ENCODE data around the gene STX12. TPM values are rescaled to one million over a fixed set of nuclear protein-coding genes. Genes with fewer than 3 reads are reported as not detected.
"Not testable (repeated sequence)": the region's sequence is repeated elsewhere in the genome, so short reads cannot be mapped to it uniquely, and the experiment has no call there.

Gene STX12
- total and polyA plus RNA-seq, 5 donors from 2014 or later = 10.2 to 26.8 (median 12.8) TPM

DNA sequence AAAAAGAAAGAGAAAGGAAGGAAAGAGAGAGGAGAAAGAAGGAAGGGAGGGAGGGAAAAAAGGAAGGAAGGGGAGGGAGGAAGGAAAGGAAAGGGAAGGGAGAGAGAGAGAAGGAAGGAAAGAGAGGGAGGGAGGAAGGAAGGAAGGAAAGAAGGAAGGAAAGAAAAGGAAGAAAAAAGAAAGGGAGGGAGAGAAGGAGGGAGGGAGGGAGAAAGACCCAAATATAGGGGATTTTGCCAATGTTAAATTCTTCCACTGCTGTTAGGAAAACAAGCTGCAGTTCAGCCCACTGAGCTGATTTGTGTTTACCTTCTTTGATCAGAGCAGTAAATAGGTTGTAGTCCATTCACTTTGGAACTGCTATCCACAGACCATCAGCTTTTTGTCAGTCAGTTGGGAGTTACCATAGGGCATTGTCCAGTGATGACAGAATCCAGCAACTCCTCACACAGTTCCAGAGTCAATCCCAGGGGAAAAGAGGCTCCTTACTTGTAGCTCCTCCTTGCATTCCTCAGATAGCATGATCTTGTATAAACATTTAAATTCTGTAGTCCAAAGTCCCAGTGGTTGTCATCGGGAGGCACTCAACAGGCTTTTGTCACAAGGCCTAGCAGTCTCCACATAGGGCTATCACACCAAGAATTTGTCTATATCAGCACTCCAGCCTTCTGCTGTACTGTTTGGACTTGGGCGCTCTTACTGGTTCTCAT lies 44.1 kb downstream of the STX12 start:
- Histone ChIP-seq H3K4me1 (ENCODE audit: control insufficient read depth, insufficient read depth, low read length, poor library complexity, severe bottlenecking) (no peaks in the 10 kb centered on the region), H3K27ac (ENCODE audit: insufficient read depth, low read length, poor library complexity, severe bottlenecking) (no peak overlapping the region), H3K27me3 (ENCODE audit: control insufficient read depth, insufficient read depth, low read length) (no peaks in the 10 kb centered on the region), H3K36me3 (ENCODE audit: control insufficient read depth, insufficient read depth, low read length) (peaks cover 63% of the 10 kb centered on the region), H3K9me3 (ENCODE audit: control insufficient read depth in 2 of 2, low read length in 2 of 2) (no peaks in the 10 kb centered on the region), H3K4me3 (ENCODE audit: low read depth, low read length) (no peak overlapping the region)
- Mint-ChIP-seq H3K9me3 (no peaks in the 10 kb centered on the region), H3K27me3 (no peaks in the 10 kb centered on the region), H3K27ac (peak overlapping the region in 1 of 3 donors; percentile 81), H3K4me3 (no peak overlapping the region), H3K4me1 (peaks cover 0 to 2% (median 0%) of the 10 kb centered on the region in 4 donors), H3K36me3 (peaks cover 35% of the 10 kb centered on the region)
- DNase-seq = no peak
- ATAC-seq (ENCODE audit: low read depth in 2 of 2) = no peak

DNA sequence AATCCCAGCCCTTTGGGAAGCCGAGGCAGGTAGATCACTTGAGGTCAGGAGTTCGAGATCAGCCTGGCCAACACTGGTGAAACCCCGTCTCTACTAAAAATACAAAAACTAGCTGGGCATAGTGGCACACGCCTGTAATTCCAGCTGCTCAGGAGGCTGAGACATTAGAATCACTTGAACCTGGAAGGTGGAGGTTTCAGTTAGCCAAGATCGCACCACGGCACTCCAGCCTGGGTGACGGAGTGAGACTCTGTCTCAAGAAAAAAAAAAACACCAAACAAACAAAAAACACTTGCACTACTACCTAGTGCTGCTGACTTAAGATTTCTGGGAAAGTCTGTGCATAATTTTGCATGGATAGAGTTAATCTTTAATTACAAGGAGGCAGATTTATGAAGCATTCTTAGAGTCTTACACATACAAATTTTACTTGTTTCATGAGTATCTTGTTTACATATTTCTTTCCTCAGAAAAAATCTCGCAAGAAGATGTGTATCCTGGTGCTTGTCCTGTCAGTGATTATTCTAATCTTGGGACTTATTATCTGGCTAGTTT lies 48.8 kb downstream of the STX12 start:
- no peak for DNase-seq
- H3K4me1 Mint-ChIP-seq = no peaks in the 10 kb centered on the region
- no peaks in the 10 kb centered on the region for H3K27me3 ChIP-seq (ENCODE audit: control insufficient read depth, insufficient read depth, low read length)
- no peaks in the 10 kb centered on the region for H3K9me3 Mint-ChIP-seq
- H3K36me3 Mint-ChIP-seq = peaks cover 29% of the 10 kb centered on the region
- no peak overlapping the region for H3K4me3 ChIP-seq (ENCODE audit: low read depth, low read length)
- H3K36me3 ChIP-seq (ENCODE audit: control insufficient read depth, insufficient read depth, low read length) = peaks cover 46% of the 10 kb centered on the region
- no peaks in the 10 kb centered on the region for H3K27me3 Mint-ChIP-seq
- no peaks in the 10 kb centered on the region for H3K4me1 ChIP-seq (ENCODE audit: control insufficient read depth, insufficient read depth, low read length, poor library complexity, severe bottlenecking)
- no peak for ATAC-seq (ENCODE audit: low read depth in 2 of 2)
- peak overlapping the region in 1 of 3 donors; percentile 1 for H3K27ac Mint-ChIP-seq
- H3K9me3 ChIP-seq (ENCODE audit: control insufficient read depth in 2 of 2, low read length in 2 of 2) = no peaks in the 10 kb centered on the region
- no peak overlapping the region for H3K27ac ChIP-seq (ENCODE audit: insufficient read depth, low read length, poor library complexity, severe bottlenecking)
- no peak overlapping the region for H3K4me3 Mint-ChIP-seq

DNA sequence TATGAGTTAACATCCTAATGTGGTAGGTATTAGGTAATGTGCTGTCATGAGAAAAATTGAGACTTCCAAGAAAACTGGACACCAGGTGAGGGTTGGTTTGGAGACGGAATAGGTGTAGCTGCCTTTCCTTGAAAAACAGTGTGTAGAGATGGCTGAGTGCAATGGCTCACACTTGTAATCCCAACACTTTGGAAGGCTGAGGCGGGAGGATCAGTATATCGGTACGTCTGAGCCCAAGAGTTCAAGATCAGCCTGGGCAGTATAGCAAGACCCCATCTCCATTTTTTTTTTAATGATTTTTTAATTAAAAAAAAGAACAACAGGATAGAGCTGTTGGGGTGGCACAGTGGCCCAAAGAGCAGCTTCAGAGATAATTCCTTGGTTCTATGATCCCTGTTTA lies 50.8 kb downstream of the STX12 start:
- no peaks in the 10 kb centered on the region for H3K9me3 ChIP-seq (ENCODE audit: control insufficient read depth in 2 of 2, low read length in 2 of 2)
- no peak overlapping the region for H3K4me3 Mint-ChIP-seq
- H3K4me3 ChIP-seq (ENCODE audit: low read depth, low read length) = no peak overlapping the region
- no peak for ATAC-seq (ENCODE audit: low read depth in 2 of 2)
- H3K4me1 Mint-ChIP-seq = no peaks in the 10 kb centered on the region
- peaks cover 21% of the 10 kb centered on the region for H3K36me3 Mint-ChIP-seq
- H3K36me3 ChIP-seq (ENCODE audit: control insufficient read depth, insufficient read depth, low read length) = peaks cover 30% of the 10 kb centered on the region
- H3K27me3 ChIP-seq (ENCODE audit: control insufficient read depth, insufficient read depth, low read length) = no peaks in the 10 kb centered on the region
- DNase-seq = no peak
- no peaks in the 10 kb centered on the region for H3K27me3 Mint-ChIP-seq
- H3K9me3 Mint-ChIP-seq = no peaks in the 10 kb centered on the region
- H3K27ac ChIP-seq (ENCODE audit: insufficient read depth, low read length, poor library complexity, severe bottlenecking) = no peak overlapping the region
- H3K27ac Mint-ChIP-seq = no peak overlapping the region
- H3K4me1 ChIP-seq (ENCODE audit: control insufficient read depth, insufficient read depth, low read length, poor library complexity, severe bottlenecking) = no peaks in the 10 kb centered on the region

DNA sequence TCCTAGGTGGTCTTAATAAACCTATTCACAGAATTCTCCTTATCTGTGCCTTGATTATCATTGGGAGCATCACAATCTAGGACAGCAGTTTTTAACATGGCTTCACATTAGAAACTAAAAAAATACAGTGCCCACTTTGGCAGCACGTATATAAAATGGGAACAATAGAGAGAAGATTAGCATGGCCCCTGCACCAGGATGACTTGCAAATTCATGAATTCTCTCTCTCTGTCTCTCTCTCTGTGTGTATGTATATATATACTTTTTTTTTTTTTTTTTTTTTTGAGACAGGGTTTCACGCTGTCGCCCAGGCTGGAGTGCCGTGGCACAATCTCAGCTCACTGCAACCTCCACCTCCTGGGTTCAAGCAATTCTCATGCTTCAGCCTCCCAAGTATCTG lies 51.4 kb downstream of the STX12 start:
- Histone ChIP-seq H3K4me1 (ENCODE audit: control insufficient read depth, insufficient read depth, low read length, poor library complexity, severe bottlenecking) (no peaks in the 10 kb centered on the region), H3K27ac (ENCODE audit: insufficient read depth, low read length, poor library complexity, severe bottlenecking) (no peak overlapping the region), H3K9me3 (ENCODE audit: control insufficient read depth in 2 of 2, low read length in 2 of 2) (no peaks in the 10 kb centered on the region), H3K27me3 (ENCODE audit: control insufficient read depth, insufficient read depth, low read length) (no peaks in the 10 kb centered on the region), H3K4me3 (ENCODE audit: low read depth, low read length) (no peak overlapping the region), H3K36me3 (ENCODE audit: control insufficient read depth, insufficient read depth, low read length) (peaks cover 24% of the 10 kb centered on the region)
- no peaks in the 10 kb centered on the region for H3K9me3 Mint-ChIP-seq
- H3K36me3 Mint-ChIP-seq = peaks cover 18% of the 10 kb centered on the region
- no peaks in the 10 kb centered on the region for H3K4me1 Mint-ChIP-seq
- H3K27ac Mint-ChIP-seq = no peak overlapping the region
- no peaks in the 10 kb centered on the region for H3K27me3 Mint-ChIP-seq
- no peak for ATAC-seq (ENCODE audit: low read depth in 2 of 2)
- no peak overlapping the region for H3K4me3 Mint-ChIP-seq
- no peak for DNase-seq

DNA sequence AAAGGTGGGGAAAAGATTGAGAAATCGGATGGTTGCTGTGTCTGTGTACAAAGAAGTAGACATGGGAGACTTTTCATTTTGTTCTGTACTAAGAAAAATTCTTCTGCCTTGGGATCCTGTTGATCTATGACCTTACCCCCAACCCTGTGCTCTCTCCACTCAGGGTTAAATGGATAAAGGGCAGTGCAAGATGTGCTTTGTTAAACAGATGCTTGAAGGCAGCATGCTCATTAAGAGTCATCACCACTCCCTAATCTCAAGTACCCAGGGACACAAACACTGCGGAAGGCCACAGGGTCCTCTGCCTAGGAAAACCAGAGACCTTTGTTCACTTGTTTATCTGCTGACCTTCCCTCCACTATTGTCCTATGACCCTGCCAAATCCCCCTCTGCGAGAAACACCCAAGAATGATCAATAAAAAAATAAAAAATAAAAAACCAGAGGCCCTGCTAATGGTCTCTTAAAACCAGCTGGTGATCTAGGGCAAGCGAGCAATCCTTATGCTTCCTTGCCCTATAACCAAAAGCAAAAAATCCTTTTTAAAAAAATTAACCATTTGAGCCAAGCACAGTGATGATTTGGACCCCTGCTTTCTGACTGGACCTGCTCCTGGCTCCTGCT lies 56.4 kb downstream of the STX12 start:
- not testable (repeated sequence) for H3K9me3 ChIP-seq (ENCODE audit: control insufficient read depth in 2 of 2, low read length in 2 of 2); H3K27me3 Mint-ChIP-seq; H3K36me3 Mint-ChIP-seq; H3K27ac ChIP-seq (ENCODE audit: insufficient read depth, low read length, poor library complexity, severe bottlenecking); H3K9me3 Mint-ChIP-seq; DNase-seq; H3K27me3 ChIP-seq (ENCODE audit: control insufficient read depth, insufficient read depth, low read length); ATAC-seq (ENCODE audit: low read depth in 2 of 2)
- Histone ChIP-seq H3K4me3 (ENCODE audit: low read depth, low read length) (peak overlapping the region; percentile 92), H3K36me3 (ENCODE audit: control insufficient read depth, insufficient read depth, low read length) (peaks cover 19% of the 10 kb centered on the region), H3K4me1 (ENCODE audit: control insufficient read depth, insufficient read depth, low read length, poor library complexity, severe bottlenecking) (peaks cover 17% of the 10 kb centered on the region)
- Mint-ChIP-seq H3K27ac (peak overlapping the region in 2 of 3 donors; percentile 92 to 94), H3K4me1 (peaks cover 12 to 40% (median 27%) of the 10 kb centered on the region in 4 donors), H3K4me3 (peak overlapping the region; percentile 94 to 98 (median 96))

DNA sequence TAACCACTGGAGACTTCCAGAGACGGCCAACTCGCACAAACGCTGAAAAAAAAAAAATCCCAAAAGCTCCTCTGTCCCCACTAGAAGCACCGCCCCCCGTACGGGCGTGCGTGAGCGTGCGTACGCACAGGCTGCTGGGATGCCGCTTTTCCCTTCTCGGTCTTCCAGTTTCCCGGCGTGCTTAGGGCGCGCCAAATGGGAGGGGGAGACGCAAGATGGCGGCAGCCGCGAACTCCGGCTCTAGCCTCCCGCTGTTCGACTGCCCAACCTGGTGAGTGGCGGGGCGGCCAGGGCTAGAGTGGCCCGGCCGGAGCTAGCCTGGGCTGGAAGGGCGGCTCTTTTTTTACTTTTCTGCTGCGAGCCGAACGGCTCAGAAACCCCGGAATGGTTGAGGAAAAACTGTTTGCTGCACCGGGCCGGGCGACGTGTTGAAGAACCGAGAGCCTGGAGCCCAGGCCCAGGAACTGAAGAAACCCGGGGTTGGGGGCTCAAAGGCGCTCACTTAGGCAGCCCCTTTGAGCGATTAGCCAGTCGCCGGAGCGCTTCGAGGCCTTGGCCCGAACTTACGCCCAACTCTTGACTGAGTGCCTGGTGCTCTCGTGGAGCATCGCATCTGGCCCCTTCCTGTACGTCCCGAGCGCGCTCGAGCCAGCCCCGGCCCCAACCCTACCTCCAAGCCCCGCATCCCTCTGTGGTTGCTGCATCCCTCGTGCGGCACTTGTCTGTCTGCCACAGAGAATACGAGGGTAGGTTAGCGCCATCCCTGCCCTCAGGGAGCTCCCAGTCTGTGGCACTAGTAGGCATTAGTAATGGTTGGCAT lies 57.8 kb downstream of the STX12 start, which contains the start of gene PPP1R8:
PPP1R8 (plus strand) TSS at position 162 of the 820 bp plus-strand sequence; CDS start at position 216, 54 bp downstream.
- peaks cover 17% of the 10 kb centered on the region for H3K4me1 ChIP-seq (ENCODE audit: control insufficient read depth, insufficient read depth, low read length, poor library complexity, severe bottlenecking)
- H3K4me3 ChIP-seq (ENCODE audit: low read depth, low read length) = peak within 1 kb of the TSS; percentile 92
- peaks cover 29% of the 10 kb centered on the region for H3K36me3 ChIP-seq (ENCODE audit: control insufficient read depth, insufficient read depth, low read length)
- peak within 1 kb of the TSS; percentile 89 to 94 (median 92) for H3K27ac Mint-ChIP-seq
- H3K4me1 Mint-ChIP-seq = peaks cover 12 to 54% (median 36%) of the 10 kb centered on the region in 4 donors
- no peaks in the 10 kb centered on the region for H3K9me3 ChIP-seq (ENCODE audit: control insufficient read depth in 2 of 2, low read length in 2 of 2)
- ATAC-seq (ENCODE audit: low read depth in 2 of 2) (peak; percentile 95 to 97), DNase-seq (peak; percentile 75 to 93 (median 81))
- H3K27me3 Mint-ChIP-seq = no peaks in the 10 kb centered on the region
- no peaks in the 10 kb centered on the region for H3K27me3 ChIP-seq (ENCODE audit: control insufficient read depth, insufficient read depth, low read length)
- H3K27ac ChIP-seq (ENCODE audit: insufficient read depth, low read length, poor library complexity, severe bottlenecking) = peak within 1 kb of the TSS; percentile 81
- peak within 1 kb of the TSS; percentile 94 to 98 (median 96) for H3K4me3 Mint-ChIP-seq
- peaks cover 0 to 2% (median 0%) of the 10 kb centered on the region in 7 donors for H3K9me3 Mint-ChIP-seq
- H3K36me3 Mint-ChIP-seq = peaks cover 4% of the 10 kb centered on the region

DNA sequence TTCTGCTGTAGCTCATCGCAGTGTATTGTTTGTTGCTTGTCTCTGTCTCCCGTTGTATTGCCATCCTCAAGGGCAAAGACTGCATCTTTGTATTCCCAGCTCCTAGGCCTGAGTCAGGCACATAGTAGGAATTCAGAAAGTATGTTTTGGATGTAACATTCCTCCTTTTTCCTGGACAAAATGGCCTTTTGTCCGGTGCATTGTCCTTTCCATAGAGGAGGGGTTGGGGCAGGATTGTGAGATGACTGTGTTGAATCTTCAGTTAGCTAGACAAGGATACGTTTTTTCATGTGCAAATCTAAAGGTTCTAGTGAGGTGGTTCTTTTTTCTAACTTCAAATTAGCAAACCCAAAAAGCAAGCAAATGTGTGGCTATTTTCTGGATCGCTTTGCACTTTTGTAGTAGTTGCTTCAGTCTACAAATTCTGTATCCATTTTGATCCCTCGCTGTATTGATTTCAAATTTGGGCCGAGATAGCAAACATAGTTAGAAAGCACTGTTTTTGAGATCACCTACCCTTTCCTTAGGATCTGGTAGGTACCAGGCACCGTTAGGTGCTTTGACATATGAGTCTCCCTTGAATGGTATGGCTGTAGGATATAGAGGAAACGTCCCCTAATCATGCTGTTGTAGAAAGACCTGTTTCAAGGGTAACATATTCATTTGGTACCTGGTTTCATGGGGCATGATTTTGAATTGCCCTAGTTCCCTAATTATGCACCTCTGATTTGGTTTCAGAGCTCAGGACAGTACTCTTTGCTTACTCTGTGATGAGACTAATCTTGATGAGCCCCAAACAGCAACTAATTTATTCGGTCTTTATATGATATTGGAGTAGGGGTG lies 58.8 kb downstream of the STX12 start:
- Histone ChIP-seq H3K9me3 (ENCODE audit: control insufficient read depth in 2 of 2, low read length in 2 of 2) (no peaks in the 10 kb centered on the region), H3K4me1 (ENCODE audit: control insufficient read depth, insufficient read depth, low read length, poor library complexity, severe bottlenecking) (peaks cover 17% of the 10 kb centered on the region), H3K27me3 (ENCODE audit: control insufficient read depth, insufficient read depth, low read length) (no peaks in the 10 kb centered on the region), H3K36me3 (ENCODE audit: control insufficient read depth, insufficient read depth, low read length) (peaks cover 34% of the 10 kb centered on the region), H3K4me3 (ENCODE audit: low read depth, low read length) (peak overlapping the region; percentile 92), H3K27ac (ENCODE audit: insufficient read depth, low read length, poor library complexity, severe bottlenecking) (peak overlapping the region; percentile 81)
- peak overlapping the region; percentile 94 to 98 (median 96) for H3K4me3 Mint-ChIP-seq
- ATAC-seq (ENCODE audit: low read depth in 2 of 2) (no peak), DNase-seq (no peak)
- peaks cover 4% of the 10 kb centered on the region for H3K36me3 Mint-ChIP-seq
- H3K27ac Mint-ChIP-seq = peak overlapping the region; percentile 70 to 94 (median 92)
- H3K27me3 Mint-ChIP-seq = no peaks in the 10 kb centered on the region
- peaks cover 12 to 56% (median 39%) of the 10 kb centered on the region in 4 donors for H3K4me1 Mint-ChIP-seq
- H3K9me3 Mint-ChIP-seq = peaks cover 0 to 2% (median 0%) of the 10 kb centered on the region in 7 donors

Measured in CD4-positive, CD25-positive, alpha-beta regulatory T cell (primary cell).